K562 (cell line): ENCODE data around the gene MADCAM1. TPM values are rescaled to one million over a fixed set of nuclear protein-coding genes. Genes with fewer than 3 reads are reported as not detected.

Experiments
- CBFA2T2 ChIP-seq: fragments of 450-650 bp; conservative IDR thresholded peaks from 2 replicates; pipeline ENCODE4 v1.6.1; 2017; ENCODE audit warnings: mild to moderate bottlenecking
- CTCF ChIP-seq, 3 experiments: IDR thresholded peaks in 2 of 3; conservative IDR thresholded peaks in 1 of 3; 2 replicates each; pipeline ENCODE4 v1.5.1; 2011 to 2012; ENCODE audit warnings: low read length in 3 of 3, mild to moderate bottlenecking in 3 of 3, control low read depth in 2 of 3, improper control_type of control experiment in 1 of 3, inconsistent platforms in 1 of 3, low read depth in 1 of 3, mixed read lengths in 1 of 3, moderate library complexity in 1 of 3; ENCODE audit not compliant: insufficient read depth in 2 of 3
- DPF2 ChIP-seq: fragments of 450-650 bp; IDR thresholded peaks from 2 replicates; pipeline ENCODE4 v1.6.1; 2016
- FOXA3 ChIP-seq, 2 experiments: fragments of 450-650 bp in 1 of 2; sonication (generic) in 1 of 2; formaldehyde crosslinking; IDR thresholded peaks in 1 of 2; conservative IDR thresholded peaks in 1 of 2; 2 replicates each; pipeline versions ENCODE4 v1.4.0 to v1.8.0; 2020 to 2022; ENCODE audit warnings: mild to moderate bottlenecking in 2 of 2, missing genetic modification reagents in 1 of 2
- HMG20B ChIP-seq: fragments of 250-450 bp; sonication (Bioruptor Pico); IDR thresholded peaks from 2 replicates; pipeline ENCODE4 v1.5.0; 2021; ENCODE audit warnings: mild to moderate bottlenecking
- HMGN3 ChIP-seq: IDR thresholded peaks from 2 replicates; pipeline ENCODE4 v1.6.1; 2011; ENCODE audit warnings: borderline replicate concordance, low read depth, mild to moderate bottlenecking, mixed read lengths, low read length; ENCODE audit not compliant: insufficient read length; ENCODE audit errors: extremely low read depth
- MNT ChIP-seq, 2 experiments: fragments of 450-650 bp; conservative IDR thresholded peaks; 2 replicates each; pipeline ENCODE4 v1.6.1; 2017; ENCODE audit warnings: mild to moderate bottlenecking in 2 of 2, moderate library complexity in 2 of 2
- MYC ChIP-seq, 2 experiments: fragments of 250-450 bp in 1 of 2; sonication (Bioruptor Pico) in 1 of 2; IDR thresholded peaks; 2 replicates each; pipeline versions ENCODE4 v1.5.1 to v1.6.1; 2012 to 2021; ENCODE audit warnings: low read depth in 2 of 2, borderline replicate concordance in 1 of 2, improper control_type of control experiment in 1 of 2, low read length in 1 of 2, mild to moderate bottlenecking in 1 of 2, moderate library complexity in 1 of 2
- SMARCE1 ChIP-seq: fragments of 450-650 bp; IDR thresholded peaks from 2 replicates; pipeline ENCODE4 v1.7.1; 2016; ENCODE audit warnings: mild to moderate bottlenecking
- SMC3 ChIP-seq: conservative IDR thresholded peaks from 2 replicates; pipeline ENCODE4 v1.6.1; 2011; ENCODE audit warnings: low read depth, low read length, improper control_type of control experiment; ENCODE audit not compliant: insufficient read depth
- SRSF9 ChIP-seq: fragments of 200-400 bp; formaldehyde crosslinking; IDR thresholded peaks from 2 replicates; pipeline ENCODE4 v1.6.1; 2017; ENCODE audit warnings: low read depth, low read length, borderline replicate concordance
- TBP ChIP-seq: optimal IDR thresholded peaks from 2 replicates; pipeline ENCODE3; 2011; ENCODE audit warnings: low read depth, low read length, improper control_type of control experiment
- THRA ChIP-seq: fragments of 450-650 bp; IDR thresholded peaks from 2 replicates; pipeline ENCODE4 v1.6.1; 2017; ENCODE audit warnings: mild to moderate bottlenecking, moderate library complexity
- ZNF175 ChIP-seq: fragments of 200-800 bp; sonication (Bioruptor generic); IDR thresholded peaks from 2 replicates; pipeline ENCODE4 v1.6.1; 2016; ENCODE audit warnings: low read depth, mild to moderate bottlenecking, missing genetic modification characterization, missing compliant biosample characterization
- ZNF699 ChIP-seq: fragments of 250-450 bp; sonication (Bioruptor Pico); IDR thresholded peaks from 2 replicates; pipeline ENCODE4 v1.8.0; 2021; ENCODE audit warnings: mild to moderate bottlenecking, moderate library complexity; ENCODE audit not compliant: insufficient replicate concordance
- polyA plus RNA-seq, 8 experiments: library from polyadenylated mRNA; depleted of rRNA in 4 of 8; stranded (reverse) in 5 of 8; unstranded in 3 of 8; fragments of >200 nt; fragmentation: Nextera tagmentation in 2 of 8; fragmentation: Illumina TruSeq in 1 of 8; extraction: Ambion mirVana in 2 of 8; extraction: Trizol in 1 of 8; gene quantifications; 2 replicates each; pipeline versions ENCODE4 v1.2.1 to v1.2.3, GENCODE V29; 2011 to 2014; ENCODE audit warnings: inconsistent platforms in 1 of 8, missing spikeins in 1 of 8
- total RNA-seq, 7 experiments: library from RNA; depleted of rRNA in 6 of 7; stranded (reverse); fragments of >200 nt in 6 of 7; fragmentation: Illumina TruSeq in 2 of 7; extraction: Trizol in 2 of 7; gene quantifications; 2 replicates each; pipeline versions ENCODE4 v1.2.1 to v1.2.3, GENCODE V29; 2011 to 2021; ENCODE audit warnings: low replicate concordance in 1 of 7
- TF ChIP-seq, protein P1 (sequence below): fragments of 200-400 bp; formaldehyde crosslinking; IDR thresholded peaks from 2 replicates; pipeline ENCODE4 v1.6.1; 2017; ENCODE audit warnings: mild to moderate bottlenecking, low read depth, low read length, moderate library complexity

The MADCAM1 gene
- total and polyA plus RNA-seq, 9 of the 15 experiments (the other 6 are each of a cell fraction or from before 2014, with no cell fraction given) = 0.09 to 0.36 (median 0.09) TPM; not detected in 6

DNA sequence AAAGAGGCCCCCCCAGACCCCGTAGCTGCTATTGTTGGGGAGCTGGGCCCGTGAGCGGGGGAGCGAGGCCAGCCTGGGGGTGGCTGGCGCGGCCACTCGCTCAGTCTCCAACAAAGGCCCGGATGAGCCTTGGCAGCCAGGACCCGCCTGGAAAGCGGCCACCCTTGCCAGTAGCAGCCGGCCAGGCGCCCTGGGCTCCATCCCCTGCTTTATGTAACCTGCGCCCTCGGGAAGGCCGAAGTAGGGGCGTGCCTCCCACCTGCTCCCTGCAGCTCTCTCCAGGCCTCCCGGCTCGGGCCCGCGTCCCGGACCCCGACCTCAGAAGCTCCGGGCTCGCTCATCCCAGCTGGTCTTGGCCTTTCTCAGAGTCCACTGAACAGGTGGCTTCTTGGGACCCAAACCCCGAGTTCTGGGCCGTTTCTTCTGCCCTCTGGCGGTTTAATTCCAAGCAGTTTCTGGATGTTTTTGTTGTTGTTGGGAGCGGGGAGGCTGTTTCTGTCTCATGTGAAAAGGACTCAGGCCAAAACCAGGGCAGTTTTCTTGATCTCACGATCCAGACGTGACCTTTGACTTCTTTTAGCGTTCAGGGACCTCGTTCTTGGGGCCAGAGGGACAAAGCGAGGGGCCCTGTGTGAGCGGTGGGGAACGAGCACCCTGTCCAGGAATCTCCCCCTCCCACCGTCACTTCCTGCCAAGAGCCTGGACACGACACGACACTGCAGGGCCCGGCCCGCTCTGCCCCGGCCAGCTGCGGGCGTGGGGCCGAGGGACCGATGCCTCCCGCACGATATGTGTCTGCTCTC is 36.5 kb downstream of the MADCAM1 start (continued):
- TF ChIP-seq FOXA3 (CRISPR knock-in tag; conservative IDR thresholded peaks at IDR 0.05 in 1 of 2, IDR thresholded peaks at IDR 0.05 in 1 of 2) (0 out of 4 replicates have a peak, but pooled peaks of 1 of the 2 experiments have one; percentile 4), ZNF175 (0 out of 2 replicates have a peak, but pooled peaks have one; percentile 64), CBFA2T2 (peak; percentile 56), HMG20B (no peak), ZNF699 (CRISPR knock-in tag) (no peak), SMARCE1 (0 out of 2 replicates have a peak, but pooled peaks have one; percentile 20), DPF2 (peak; percentile 52), HMGN3 (peak; percentile 10), MNT (conservative IDR thresholded peaks at IDR 0.05) (peak; percentile 66 to 75; a peak in 3 of 4 replicates), MYC (IDR thresholded peaks at IDR 0.05; ENCODE audit: low read depth, low read length) (peak; percentile 45), MYC (CRISPR knock-in tag; IDR thresholded peaks at IDR 0.05; ENCODE audit: borderline replicate concordance, low read depth) (no peak), TBP (peak; percentile 8), SRSF9 (no peak), THRA (no peak), SMC3 (peak; percentile 41; the same call in 1 of the 2 replicates), CTCF (IDR thresholded peaks at IDR 0.05 in 2 of 3, conservative IDR thresholded peaks at IDR 0.05 in 1 of 3; ENCODE audit: insufficient read depth in 2 of 3, low read depth in 1 of 3, low read length in 3 of 3) (peak; percentile 61 to 74 (median 67))
- TF ChIP-seq, protein P1, sequence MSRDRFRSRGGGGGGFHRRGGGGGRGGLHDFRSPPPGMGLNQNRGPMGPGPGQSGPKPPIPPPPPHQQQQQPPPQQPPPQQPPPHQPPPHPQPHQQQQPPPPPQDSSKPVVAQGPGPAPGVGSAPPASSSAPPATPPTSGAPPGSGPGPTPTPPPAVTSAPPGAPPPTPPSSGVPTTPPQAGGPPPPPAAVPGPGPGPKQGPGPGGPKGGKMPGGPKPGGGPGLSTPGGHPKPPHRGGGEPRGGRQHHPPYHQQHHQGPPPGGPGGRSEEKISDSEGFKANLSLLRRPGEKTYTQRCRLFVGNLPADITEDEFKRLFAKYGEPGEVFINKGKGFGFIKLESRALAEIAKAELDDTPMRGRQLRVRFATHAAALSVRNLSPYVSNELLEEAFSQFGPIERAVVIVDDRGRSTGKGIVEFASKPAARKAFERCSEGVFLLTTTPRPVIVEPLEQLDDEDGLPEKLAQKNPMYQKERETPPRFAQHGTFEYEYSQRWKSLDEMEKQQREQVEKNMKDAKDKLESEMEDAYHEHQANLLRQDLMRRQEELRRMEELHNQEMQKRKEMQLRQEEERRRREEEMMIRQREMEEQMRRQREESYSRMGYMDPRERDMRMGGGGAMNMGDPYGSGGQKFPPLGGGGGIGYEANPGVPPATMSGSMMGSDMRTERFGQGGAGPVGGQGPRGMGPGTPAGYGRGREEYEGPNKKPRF = no peak
